Measurements from ENCODE around the gene SERPINB4. TPM values are rescaled to one million over a fixed set of nuclear protein-coding genes. Genes with fewer than 3 reads are reported as not detected.
"Not testable (repeated sequence)": the region's sequence is repeated elsewhere in the genome, so short reads cannot be mapped to it uniquely, and the experiment has no call there.

The SERPINB4 gene
- under 1 TPM in 3 of 8 experiments, not detected in 5; 0.14 to 0.99 (median 0.29) TPM for total RNA-seq

DNA sequence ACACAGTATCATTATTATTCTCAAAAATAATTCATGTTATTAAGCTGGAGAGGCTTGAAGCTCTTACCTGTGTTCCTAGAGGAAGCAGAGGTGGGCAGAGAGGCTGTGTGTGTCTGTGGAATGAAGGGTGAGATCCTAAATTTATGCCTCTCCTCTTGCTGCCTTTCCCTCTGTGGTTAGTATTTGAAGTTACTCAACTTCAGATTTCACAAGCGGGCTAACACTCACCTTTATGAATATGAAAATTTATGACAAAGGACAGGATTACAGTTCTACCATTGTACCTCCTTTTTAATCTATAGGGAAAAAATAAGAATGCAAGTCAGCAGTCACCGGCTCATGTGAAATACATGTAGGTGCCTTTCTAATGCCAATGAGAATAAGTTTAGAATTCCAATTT is at the start of gene SERPINB4:
Gene SERPINB4 (minus strand): TSS at position 115 of the 400 bp plus-strand sequence. CDS start 679 bp downstream, outside the sequence.
- H3K27ac ChIP-seq; H3K4me3 ChIP-seq; in situ Hi-C loops (cut with MboI; ENCODE audit: low pct_unique_long_range_greater_than_20kb in 2 of 9, low sequenced_read_pairs in 9 of 9, unreplicated experiment in 9 of 9); H3K4me1 ChIP-seq (replicated peaks in 1 of 2); ATAC-seq (replicated peaks in 6 of 8): not testable (repeated sequence)
- no CpG with 5 or more reads among the region's 2 CpGs for WGBS, 10 experiments

- no peak overlapping the region for H3K27ac ChIP-seq
- ATAC-seq (replicated peaks in 6 of 8): no peak
- H3K4me3 ChIP-seq: no peak overlapping the region
- no peaks in the 10 kb centered on the region for H3K4me1 ChIP-seq (replicated peaks in 1 of 2)
- WGBS, 10 experiments: 0 to 58% (median 29%) methylated on average over 1 to 2 of the region's 2 CpGs; no CpG with 5 or more reads in 1 of the 10 experiments
- in situ Hi-C loops (cut with MboI; ENCODE audit: low pct_unique_long_range_greater_than_20kb in 2 of 9, low sequenced_read_pairs in 9 of 9, unreplicated experiment in 9 of 9): no loop called here
Measured at GRCh38 chr18:63689064-63689463, 45.0 kb upstream of the SERPINB4 start.

DNA sequence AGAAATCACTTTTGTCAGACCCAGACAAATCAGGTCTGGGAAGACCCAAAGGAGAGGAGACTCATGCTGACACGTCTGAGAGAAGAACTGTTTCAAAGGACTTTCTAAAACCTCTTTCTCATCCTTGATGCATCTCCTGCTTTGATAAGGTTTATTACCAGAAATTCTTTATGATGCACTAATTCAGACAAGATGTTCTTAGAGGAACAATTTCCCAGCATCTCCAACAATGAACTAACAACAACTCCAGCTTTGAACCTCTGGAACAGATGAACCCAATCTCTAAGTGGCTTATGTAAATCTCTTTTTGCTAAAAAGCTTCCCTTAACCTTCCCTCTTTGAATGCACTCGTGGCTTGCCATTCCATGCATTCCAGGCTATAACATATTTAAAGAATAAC is 42.8 kb upstream of the SERPINB4 start:
- WGBS, 10 experiments: 0 to 40% (median 0%) methylated on average over 1 to 2 of the region's 2 CpGs; no CpG with 5 or more reads in 4 of the 10 experiments
- Histone ChIP-seq H3K4me3 (no peak overlapping the region), H3K4me1 (replicated peaks in 1 of 2) (no peaks in the 10 kb centered on the region), H3K27ac (no peak overlapping the region)
- no peak for ATAC-seq (replicated peaks in 6 of 8)
- in situ Hi-C loops (cut with MboI; ENCODE audit: low pct_unique_long_range_greater_than_20kb in 2 of 9, low sequenced_read_pairs in 9 of 9, unreplicated experiment in 9 of 9): no loop called here

DNA sequence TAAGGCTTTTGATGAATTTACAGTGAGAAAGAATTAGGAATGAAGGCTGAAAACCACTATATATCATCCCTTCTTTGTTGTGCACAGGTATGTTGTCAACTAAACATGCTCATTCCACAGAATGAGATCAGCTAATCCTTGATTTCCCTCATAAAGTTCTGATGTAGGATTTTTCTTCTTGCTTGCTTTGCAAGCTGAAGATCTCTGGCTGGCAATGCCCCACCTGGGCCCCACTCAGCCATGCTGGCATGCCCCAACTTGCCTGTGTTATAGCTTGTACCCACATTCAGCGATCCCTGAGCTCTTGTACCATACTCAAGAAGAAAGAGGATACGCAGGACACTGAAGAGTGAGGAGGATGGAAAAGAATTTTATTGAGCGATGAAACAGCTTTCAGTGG is 40.7 kb upstream of the SERPINB4 start:
- no peak overlapping the region for H3K4me3 ChIP-seq
- in situ Hi-C loops (cut with MboI; ENCODE audit: low pct_unique_long_range_greater_than_20kb in 2 of 9, low sequenced_read_pairs in 9 of 9, unreplicated experiment in 9 of 9): no loop called here
- H3K27ac ChIP-seq: no peak overlapping the region
- no peak for ATAC-seq (replicated peaks in 6 of 8)
- 69 to 100% (median 97%) methylated on average over 1 to 3 of the region's 3 CpGs; no CpG with 5 or more reads in 2 of the 10 experiments for WGBS, 10 experiments
- no peaks in the 10 kb centered on the region for H3K4me1 ChIP-seq (replicated peaks in 1 of 2)

GRCh38 chr18:63683890-63684289 is 39.8 kb upstream of the SERPINB4 start:
- in situ Hi-C loops (cut with MboI; ENCODE audit: low pct_unique_long_range_greater_than_20kb in 2 of 9, low sequenced_read_pairs in 9 of 9, unreplicated experiment in 9 of 9): no loop called here
- 29 to 100% (median 68%) methylated on average over 1 to 4 of the region's 5 CpGs; no CpG with 5 or more reads in 5 of the 10 experiments for WGBS, 10 experiments
- Histone ChIP-seq H3K4me3 (no peak overlapping the region), H3K4me1 (replicated peaks in 1 of 2) (no peaks in the 10 kb centered on the region), H3K27ac (no peak overlapping the region)
- no peak for ATAC-seq (replicated peaks in 6 of 8)

GRCh38 chr18:63683152-63683551 is 39.1 kb upstream of the SERPINB4 start:
- Histone ChIP-seq H3K4me3 (no peak overlapping the region), H3K27ac (no peak overlapping the region), H3K4me1 (replicated peaks in 1 of 2) (no peaks in the 10 kb centered on the region)
- in situ Hi-C loops (cut with MboI; ENCODE audit: low pct_unique_long_range_greater_than_20kb in 2 of 9, low sequenced_read_pairs in 9 of 9, unreplicated experiment in 9 of 9): no loop called here
- ATAC-seq (replicated peaks in 6 of 8): peak in 2 of 8 experiments; percentile 99 to 100
- WGBS, 10 experiments: 0 to 80% (median 53%) methylated on average over 1 to 2 of the region's 2 CpGs

DNA sequence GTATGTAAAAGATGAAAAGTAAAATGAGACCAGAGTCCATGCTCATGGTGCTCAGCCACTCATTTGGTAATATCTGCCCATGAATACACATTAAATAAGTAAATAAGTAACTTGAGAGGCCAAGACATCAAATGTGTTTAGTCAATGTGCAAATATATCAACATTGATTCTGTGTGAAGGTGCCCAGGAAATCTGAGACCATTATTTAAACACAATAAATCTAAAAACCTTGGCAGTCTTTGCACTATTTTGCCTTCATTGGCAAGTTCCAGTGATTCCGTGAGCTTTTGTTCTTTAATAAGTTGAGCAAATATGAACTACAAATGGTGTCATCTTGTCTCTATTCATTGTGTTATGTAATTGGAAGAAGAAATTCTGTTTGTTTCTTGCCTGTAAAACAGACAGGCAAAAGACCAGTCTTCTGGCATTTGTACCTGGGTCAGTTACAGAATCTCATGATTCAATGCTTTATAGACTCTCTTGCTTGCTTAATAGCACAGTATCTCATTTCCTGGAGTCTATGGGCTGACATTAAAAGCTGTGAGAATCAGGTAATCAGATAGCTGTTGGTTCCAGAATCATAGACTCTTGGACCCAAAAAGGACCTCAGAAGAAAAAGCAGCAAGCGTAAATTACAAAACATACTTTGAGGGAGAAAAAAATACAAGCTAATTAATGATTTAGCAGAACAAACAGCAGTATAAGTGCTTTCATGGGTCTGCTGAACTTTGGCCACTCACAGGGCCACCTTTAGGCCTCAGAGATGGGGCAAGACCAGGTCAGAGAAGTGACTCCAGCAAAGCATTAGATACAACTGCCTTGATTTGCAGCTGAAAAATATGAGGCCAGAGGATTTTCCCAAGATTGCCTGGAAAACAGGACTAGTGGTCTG is 37.6 kb upstream of the SERPINB4 start:
- H3K4me1 ChIP-seq (replicated peaks in 1 of 2): no peaks in the 10 kb centered on the region
- no peak for ATAC-seq (replicated peaks in 6 of 8)
- in situ Hi-C loops (cut with MboI; ENCODE audit: low pct_unique_long_range_greater_than_20kb in 2 of 9, low sequenced_read_pairs in 9 of 9, unreplicated experiment in 9 of 9): no loop called here
- no peak overlapping the region for H3K27ac ChIP-seq
- 83 to 100% (median 100%) methylated on average over 1 to 2 of the region's 2 CpGs; no CpG with 5 or more reads in 2 of the 10 experiments for WGBS, 10 experiments
- no peak overlapping the region for H3K4me3 ChIP-seq

DNA sequence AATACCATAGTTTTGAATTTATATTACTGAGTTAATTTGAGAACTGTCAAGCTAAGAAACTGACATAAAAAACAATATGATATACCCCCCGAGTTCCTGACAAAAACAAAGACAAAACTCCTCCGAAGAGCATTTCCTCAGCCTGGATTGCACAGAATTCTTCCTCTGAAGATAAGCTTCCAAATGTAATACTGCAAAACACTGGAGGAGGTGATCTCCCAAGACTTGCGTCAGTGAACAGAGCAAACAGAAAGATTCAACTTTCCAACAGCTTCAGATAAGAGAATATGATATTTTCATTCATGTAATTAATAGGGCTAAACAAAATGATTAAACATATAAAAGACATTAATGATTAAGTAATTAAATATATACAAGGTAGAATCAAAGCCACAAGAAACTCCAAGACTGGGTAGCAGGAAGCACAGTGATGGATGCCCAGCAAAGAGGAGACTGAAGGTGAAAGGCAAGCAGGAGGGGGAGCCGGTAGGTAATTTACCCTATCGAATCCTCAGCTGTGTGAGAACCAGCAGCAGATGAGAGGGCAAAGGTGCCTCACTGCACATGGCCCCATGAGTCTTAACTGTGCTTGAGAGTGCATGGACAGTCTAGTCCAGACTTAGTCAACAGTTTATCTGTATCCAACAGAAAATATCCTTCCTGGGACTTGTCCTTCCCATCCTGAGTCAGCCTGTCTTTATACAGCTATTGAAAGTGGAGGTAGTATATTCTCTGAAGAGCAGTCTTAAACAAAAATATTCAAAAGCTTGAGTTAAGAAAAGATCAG is 36.0 kb upstream of the SERPINB4 start:
- in situ Hi-C loops (cut with MboI; ENCODE audit: low pct_unique_long_range_greater_than_20kb in 2 of 9, low sequenced_read_pairs in 9 of 9, unreplicated experiment in 9 of 9): no loop called here
- Histone ChIP-seq H3K27ac (no peak overlapping the region), H3K4me1 (replicated peaks in 1 of 2) (no peaks in the 10 kb centered on the region), H3K4me3 (no peak overlapping the region)
- ATAC-seq (replicated peaks in 6 of 8): no peak
- WGBS, 10 experiments: 38 to 100% (median 89%) methylated on average over 1 to 5 of the region's 5 CpGs

DNA sequence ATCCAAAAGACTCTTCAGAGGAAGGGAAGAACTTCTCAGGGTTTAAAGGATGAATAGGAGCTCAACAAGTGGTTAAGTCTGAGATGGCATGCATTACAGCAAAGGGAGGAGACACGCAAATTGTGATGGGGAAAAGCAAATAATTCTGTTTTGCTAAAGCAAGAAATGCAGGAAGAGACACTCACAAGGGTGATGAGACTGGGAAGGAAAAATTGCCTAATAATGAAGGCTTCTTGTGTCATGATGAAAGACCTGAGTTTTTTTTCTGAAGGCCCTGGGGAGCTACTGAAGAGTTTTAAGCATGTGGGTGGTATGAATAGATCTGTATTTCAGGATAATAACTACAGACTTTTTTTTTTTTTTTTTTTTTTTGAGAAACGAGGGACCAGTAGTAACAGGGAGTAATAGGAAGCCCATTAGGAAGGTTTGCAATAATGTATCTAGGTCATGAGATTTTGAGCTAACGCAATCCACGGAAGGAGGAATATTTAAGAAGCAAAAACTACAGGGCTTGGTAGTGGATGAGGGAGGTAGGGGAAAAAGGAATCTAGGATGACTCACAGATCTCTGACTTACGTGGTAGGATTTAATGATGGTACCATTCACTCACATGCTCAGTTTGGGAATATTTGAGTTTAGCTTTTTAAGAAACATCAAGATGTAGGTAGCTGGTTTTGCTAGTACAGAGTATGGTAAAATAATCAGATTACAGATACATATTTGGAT is 33.6 kb upstream of the SERPINB4 start:
- Histone ChIP-seq H3K4me3 (no peak overlapping the region), H3K4me1 (replicated peaks in 1 of 2) (no peaks in the 10 kb centered on the region), H3K27ac (no peak overlapping the region)
- in situ Hi-C loops (cut with MboI; ENCODE audit: low pct_unique_long_range_greater_than_20kb in 2 of 9, low sequenced_read_pairs in 9 of 9, unreplicated experiment in 9 of 9): no loop called here
- 7 to 92% (median 72%) methylated on average over 1 to 5 of the region's 5 CpGs for WGBS, 10 experiments
- ATAC-seq (replicated peaks in 6 of 8): peak in 2 of 8 experiments; percentile 57 to 80

- no peak overlapping the region for H3K4me3 ChIP-seq
- no peak overlapping the region for H3K27ac ChIP-seq
- 0 to 61% (median 24%) methylated on average over 1 to 5 of the region's 5 CpGs; no CpG with 5 or more reads in 2 of the 10 experiments for WGBS, 10 experiments
- in situ Hi-C loops (cut with MboI; ENCODE audit: low pct_unique_long_range_greater_than_20kb in 2 of 9, low sequenced_read_pairs in 9 of 9, unreplicated experiment in 9 of 9): no loop called here
- ATAC-seq (replicated peaks in 6 of 8): peak in 3 of 8 experiments; percentile 24 to 80 (median 76)
- H3K4me1 ChIP-seq (replicated peaks in 1 of 2): no peaks in the 10 kb centered on the region
Measured at GRCh38 chr18:63676526-63677323, 32.7 kb upstream of the SERPINB4 start.

- no peak for ATAC-seq (replicated peaks in 6 of 8)
- in situ Hi-C loops (cut with MboI; ENCODE audit: low pct_unique_long_range_greater_than_20kb in 2 of 9, low sequenced_read_pairs in 9 of 9, unreplicated experiment in 9 of 9): no loop called here
- H3K27ac ChIP-seq: no peak overlapping the region
- no peaks in the 10 kb centered on the region for H3K4me1 ChIP-seq (replicated peaks in 1 of 2)
- no peak overlapping the region for H3K4me3 ChIP-seq
- WGBS, 10 experiments: 0 to 100% (median 43%) methylated on average over 1 of the region's 1 CpG; no CpG with 5 or more reads in 3 of the 10 experiments
Measured at GRCh38 chr18:63664571-63664970, 20.5 kb upstream of the SERPINB4 start.

DNA sequence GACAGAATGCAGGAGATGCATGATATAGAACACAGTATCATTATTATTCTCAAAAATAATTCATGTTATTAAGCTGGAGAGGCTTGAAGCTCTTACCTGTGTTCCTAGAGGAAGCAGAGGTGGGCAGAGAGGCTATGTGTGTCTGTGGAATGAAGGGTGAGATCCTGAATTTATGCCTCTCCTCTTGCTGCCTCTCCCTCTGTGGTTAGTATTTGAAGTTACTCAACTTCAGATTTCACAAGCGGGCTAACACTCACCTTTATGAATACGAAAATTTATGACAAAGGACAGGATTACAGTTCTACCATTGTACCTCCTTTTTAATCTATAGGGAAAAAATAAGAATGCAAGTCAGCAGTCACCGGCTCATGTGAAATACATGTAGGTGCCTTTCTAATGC is 17.7 kb upstream of the SERPINB4 start, which contains the start of gene SERPINB3:
Gene SERPINB3 (minus strand): TSS at position 144 of the 400 bp plus-strand sequence. CDS start 677 bp downstream, outside the sequence.
- H3K4me3 ChIP-seq; in situ Hi-C loops (cut with MboI; ENCODE audit: low pct_unique_long_range_greater_than_20kb in 2 of 9, low sequenced_read_pairs in 9 of 9, unreplicated experiment in 9 of 9); H3K27ac ChIP-seq; H3K4me1 ChIP-seq (replicated peaks in 1 of 2); ATAC-seq (replicated peaks in 6 of 8): not testable (repeated sequence)
- no CpG with 5 or more reads among the region's 3 CpGs for WGBS, 10 experiments
